AML-193 (cell line): Measurements from ENCODE around the gene GPSM3.
A peak's percentile ranks its signal among the peaks of the same experiment; 100 is the strongest.
"Not testable (repeated sequence)": the region's sequence is repeated elsewhere in the genome, so short reads cannot be mapped to it uniquely, and the experiment has no call there.

Experiments
- DNase-seq, 2 experiments: peaks; one replicate each; lab custom pipeline; 2025; lab: John Stamatoyannopoulos, UW

GPSM3 gene

GRCh38 chr6:32192608-32193039 lies at the start of gene GPSM3:
Gene GPSM3 (minus strand): TSS chr6:32192643. CDS start chr6:32192513, 130 bp downstream.
- DNase-seq: peak; percentile 70 to 81

GRCh38 chr6:32240686-32241085 lies 48.2 kb upstream of the GPSM3 start:
- DNase-seq: no peak

GRCh38 chr6:32239462-32239861 lies 47.0 kb upstream of the GPSM3 start:
- no peak for DNase-seq

GRCh38 chr6:32234934-32235333 lies 42.5 kb upstream of the GPSM3 start:
- DNase-seq: no peak

- no peak for DNase-seq
Observed at GRCh38 chr6:32226434-32226833, 34.0 kb upstream of the GPSM3 start.

GRCh38 chr6:32224696-32225095 lies 32.3 kb upstream of the GPSM3 start:
- no peak for DNase-seq

- DNase-seq: no peak
Observed at GRCh38 chr6:32223258-32224235, 31.1 kb upstream of the GPSM3 start, which contains the start of gene NOTCH4. Gene NOTCH4 (minus strand): TSS chr6:32224067. CDS start chr6:32223928, 139 bp downstream.

GRCh38 chr6:32222333-32223230 lies 30.1 kb upstream of the GPSM3 start:
- DNase-seq: no peak

- DNase-seq: no peak
Observed at GRCh38 chr6:32220021-32220420, 27.6 kb upstream of the GPSM3 start.

- no peak for DNase-seq
Observed at GRCh38 chr6:32218167-32218566, 25.7 kb upstream of the GPSM3 start.

GRCh38 chr6:32216998-32217397 lies 24.6 kb upstream of the GPSM3 start:
- no peak for DNase-seq

GRCh38 chr6:32216285-32216684 lies 23.8 kb upstream of the GPSM3 start:
- DNase-seq: no peak

GRCh38 chr6:32215617-32216016 lies 23.2 kb upstream of the GPSM3 start:
- no peak for DNase-seq

- DNase-seq: no peak
Observed at GRCh38 chr6:32214126-32214525, 21.7 kb upstream of the GPSM3 start.

GRCh38 chr6:32213649-32214048 lies 21.2 kb upstream of the GPSM3 start:
- DNase-seq: no peak

GRCh38 chr6:32212076-32212760 lies 19.8 kb upstream of the GPSM3 start:
- no peak for DNase-seq

GRCh38 chr6:32211432-32211831 lies 19.0 kb upstream of the GPSM3 start:
- DNase-seq: not testable (repeated sequence)

- no peak for DNase-seq
Observed at GRCh38 chr6:32210191-32210601, 17.8 kb upstream of the GPSM3 start.

GRCh38 chr6:32208996-32209395 lies 16.6 kb upstream of the GPSM3 start:
- no peak for DNase-seq

- no peak for DNase-seq
Observed at GRCh38 chr6:32204268-32204715, 11.8 kb upstream of the GPSM3 start.

GRCh38 chr6:32203426-32204267 lies 11.2 kb upstream of the GPSM3 start:
- no peak for DNase-seq
